ENCODE data around the gene FUT1. TPM values are rescaled to one million over a fixed set of nuclear protein-coding genes. Genes with fewer than 3 reads are reported as not detected.

Gene FUT1
- total and polyA plus RNA-seq, 10 of the 15 experiments (the other 5 are each of a cell fraction or from before 2014, with no cell fraction given): 0.01 TPM; not detected in 9

- no peak for TF ChIP-seq ZSCAN29 (IDR thresholded peaks at IDR 0.05)
- peak; percentile 72 to 78 for TF ChIP-seq IKZF2 (IDR thresholded peaks at IDR 0.05)
- no peak for TF ChIP-seq PAX8 (IDR thresholded peaks at IDR 0.05)
- TF ChIP-seq IRF5 (IDR thresholded peaks at IDR 0.05; ENCODE audit: borderline replicate concordance): no peak
- no peak for TF ChIP-seq USF1 (IDR thresholded peaks at IDR 0.05; ENCODE audit: borderline replicate concordance, extremely low read length, insufficient read depth, low read depth, low read length)
- peak; percentile 91 for TF ChIP-seq BACH1 (IDR thresholded peaks at IDR 0.05; ENCODE audit: borderline replicate concordance)
- TF ChIP-seq ZBTB33 (IDR thresholded peaks at IDR 0.05): no peak
- TF ChIP-seq E2F8 (IDR thresholded peaks at IDR 0.05; ENCODE audit: low read depth, partially characterized antibody): no peak
- no peak for TF ChIP-seq ZNF24 (IDR thresholded peaks at IDR 0.05)
- TF ChIP-seq MYB (IDR thresholded peaks at IDR 0.05; ENCODE audit: borderline replicate concordance, low read depth, low read length): no peak
- no peak for TF ChIP-seq KDM1A (IDR thresholded peaks at IDR 0.05; ENCODE audit: borderline replicate concordance)
- no peak for TF ChIP-seq SREBF2 (IDR thresholded peaks at IDR 0.05; ENCODE audit: low read length)
- 0 out of 2 replicates have a peak, but pooled peaks have one; percentile 28 for TF ChIP-seq NFYB (IDR thresholded peaks at IDR 0.05; ENCODE audit: insufficient read depth, low read depth, low read length)
- TF ChIP-seq MEF2B (IDR thresholded peaks at IDR 0.05; ENCODE audit: partially characterized antibody, poor library complexity, severe bottlenecking): no peak
- TF ChIP-seq CHD4 (IDR thresholded peaks at IDR 0.05): no peak
- TF ChIP-seq CREM (IDR thresholded peaks at IDR 0.05; ENCODE audit: low read depth): peak; percentile 95
- peak; percentile 67 for TF ChIP-seq KLF5 (IDR thresholded peaks at IDR 0.05; ENCODE audit: partially characterized antibody)
- TF ChIP-seq SUZ12 (IDR thresholded peaks at IDR 0.05; ENCODE audit: unreplicated experiment): no peak
- TF ChIP-seq CEBPZ (IDR thresholded peaks at IDR 0.05; ENCODE audit: low read depth, low read length): no peak
Observed at GRCh38 chr19:48795055-48795684, 42.7 kb upstream of the FUT1 start (continued).

Data from GM12878 (cell line).